ENCODE results near the gene CMTM7. TPM values are rescaled to one million over a fixed set of nuclear protein-coding genes. Genes with fewer than 3 reads are reported as not detected.

The CMTM7 gene
- total RNA-seq, 1 experiment from 2014 or later: 62.6 TPM

- no peak for TF ChIP-seq JUND (IDR thresholded peaks at IDR 0.05)
- no peak for TF ChIP-seq EZH2phosphoT487 (IDR thresholded peaks at IDR 0.05; ENCODE audit: borderline replicate concordance)
- TF ChIP-seq FOSL1 (IDR thresholded peaks at IDR 0.05; ENCODE audit: low read depth): no peak
- no peak for TF ChIP-seq CEBPB (IDR thresholded peaks at IDR 0.05; ENCODE audit: low read depth)
These were observed 3.8 kb downstream of the CMTM7 start (continued) for GRCh38 chr3:32395496-32395895.

- Histone ChIP-seq H3K36me3 (ENCODE audit: control insufficient read depth in 1 of 2, insufficient read depth in 2 of 2, low read length in 2 of 2) (no peaks in the 10 kb centered on the region), H3K27me3 (ENCODE audit: insufficient read depth, low read length) (no peaks in the 10 kb centered on the region), H3K4me1 (ENCODE audit: control insufficient read depth in 1 of 2, insufficient read depth in 2 of 2, low read length in 2 of 2) (peaks cover 8 to 49% of the 10 kb centered on the region in 2 experiments), H3K9ac (ENCODE audit: low read length) (no peak overlapping the region), H3K9me2 (ENCODE audit: insufficient read depth) (no peaks in the 10 kb centered on the region), H3K27ac (ENCODE audit: low read depth, low read length) (no peak overlapping the region), H3K4me2 (ENCODE audit: low read length) (no peak overlapping the region), H3K79me2 (ENCODE audit: insufficient read depth, low read length) (peaks cover 100% of the 10 kb centered on the region), H3K9me3 (ENCODE audit: control insufficient read depth in 1 of 2, insufficient read depth in 1 of 2, low read depth in 1 of 2, low read length in 2 of 2) (no peaks in the 10 kb centered on the region), H3K4me3 (replicated peaks in 1 of 2; ENCODE audit: low read depth in 1 of 2, low read length in 2 of 2) (no peak overlapping the region), H2AFZ (ENCODE audit: low read depth, low read length, poor library complexity, severe bottlenecking) (no peak overlapping the region), H4K20me1 (ENCODE audit: insufficient read depth) (peaks cover 14% of the 10 kb centered on the region; the same call in 1 of the 2 replicates)
- ChIA-PET RAD21 (ENCODE audit: low non-redundant PET in 1 of 2, low total read pairs in 2 of 2, uncharacterized antibody in 2 of 2, unreplicated experiment in 2 of 2) (no interaction called here), CTCF (no interaction called here), POLR2A (no interaction called here)
- DNase-seq (ENCODE audit: low read depth, low spot score) (no peak), ATAC-seq (no peak)
- TF ChIP-seq RAD21 (IDR thresholded peaks at IDR 0.05; ENCODE audit: low read depth): no peak
- no peak for TF ChIP-seq ZNF274 (IDR thresholded peaks at IDR 0.05; ENCODE audit: low read depth, low read length)
- no peak for TF ChIP-seq ELF1 (IDR thresholded peaks at IDR 0.05; ENCODE audit: borderline replicate concordance, low read depth)
- TF ChIP-seq FOSL1 (IDR thresholded peaks at IDR 0.05; ENCODE audit: low read depth): no peak
- TF ChIP-seq SIN3A (IDR thresholded peaks at IDR 0.05; ENCODE audit: low read depth): no peak
- TF ChIP-seq CEBPB (IDR thresholded peaks at IDR 0.05; ENCODE audit: low read depth): no peak
- TF ChIP-seq CTCF (IDR thresholded peaks at IDR 0.05 in 2 of 3, conservative IDR thresholded peaks at IDR 0.05 in 1 of 3; ENCODE audit: borderline replicate concordance in 1 of 3, insufficient read depth in 1 of 3, low read depth in 2 of 3, low read length in 2 of 3): no peak
- no peak for TF ChIP-seq ZFX (IDR thresholded peaks at IDR 0.05)
- TF ChIP-seq REST (IDR thresholded peaks at IDR 0.05; ENCODE audit: low read depth): no peak
- TF ChIP-seq EZH2 (IDR thresholded peaks at IDR 0.05): no peak
- TF ChIP-seq TCF7L2 (IDR thresholded peaks at IDR 0.05; ENCODE audit: borderline replicate concordance, extremely low read depth, insufficient read depth, insufficient read length): no peak
- TF ChIP-seq POLR2A (IDR thresholded peaks at IDR 0.05; ENCODE audit: borderline replicate concordance, extremely low read depth, insufficient read depth, insufficient read length): no peak
- no peak for TF ChIP-seq MAX (IDR thresholded peaks at IDR 0.05)
- TF ChIP-seq ZBTB33 (IDR thresholded peaks at IDR 0.05; ENCODE audit: extremely low read depth, insufficient replicate concordance, low read length): no peak
- TF ChIP-seq SP1 (IDR thresholded peaks at IDR 0.05; ENCODE audit: low read depth): no peak
- no peak for TF ChIP-seq EGR1 (IDR thresholded peaks at IDR 0.05; ENCODE audit: low read depth)
- BruUV-seq (replicated peaks): no TSS peak
- intact Hi-C loops (cut with micrococcal nuclease): loop anchor here (2.0 kb wide), 2 partner anchors 23 to 221 kb away; no protein-coding TSS in a partner anchor
These were observed 6.3 kb downstream of the CMTM7 start for GRCh38 chr3:32397941-32398340.

Data from HCT116 (cell line).